ENCODE results near the gene HTT. TPM values are rescaled to one million over a fixed set of nuclear protein-coding genes. Genes with fewer than 3 reads are reported as not detected.

Gene HTT
- total RNA-seq, 2 donors from 2014 or later: 18.1 to 30.5 TPM

GRCh38 chr4:3285558-3286334 lies 211.3 kb downstream of the HTT start:
- Histone ChIP-seq H3K27me3 (no peaks in the 10 kb centered on the region), H3K4me3 (no peak overlapping the region), H3K27ac (no peak overlapping the region), H3K9me3 (no peaks in the 10 kb centered on the region), H3K4me1 (peaks cover 0 to 16% of the 10 kb centered on the region in 2 donors), H3K36me3 (no peaks in the 10 kb centered on the region)
- DNase-seq (ENCODE audit: low spot score): no peak
- TF ChIP-seq CTCF (IDR thresholded peaks at IDR 0.05): no peak

GRCh38 chr4:3286335-3287175 lies 212.1 kb downstream of the HTT start:
- Histone ChIP-seq H3K9me3 (no peaks in the 10 kb centered on the region), H3K27ac (no peak overlapping the region), H3K4me3 (no peak overlapping the region), H3K36me3 (no peaks in the 10 kb centered on the region), H3K27me3 (no peaks in the 10 kb centered on the region), H3K4me1 (peaks cover 0 to 24% of the 10 kb centered on the region in 2 donors)
- no peak for TF ChIP-seq CTCF (IDR thresholded peaks at IDR 0.05)
- no peak for DNase-seq (ENCODE audit: low spot score)

- Histone ChIP-seq H3K4me3 (no peak overlapping the region), H3K9me3 (no peaks in the 10 kb centered on the region), H3K27ac (no peak overlapping the region)
Measured at GRCh38 chr4:3287271-3287971, 212.9 kb downstream of the HTT start.

GRCh38 chr4:3287972-3288570 lies 213.6 kb downstream of the HTT start:
- no peak overlapping the region for H3K27ac ChIP-seq
- no peak for DNase-seq (ENCODE audit: low spot score)

More at GRCh38 chr4:3287271-3287971, 212.9 kb downstream of the HTT start:
- Histone ChIP-seq H3K4me1 (peaks cover 0 to 28% of the 10 kb centered on the region in 2 donors), H3K27me3 (no peaks in the 10 kb centered on the region), H3K36me3 (no peaks in the 10 kb centered on the region)
- DNase-seq (ENCODE audit: low spot score): no peak
- TF ChIP-seq CTCF (IDR thresholded peaks at IDR 0.05): no peak

More at GRCh38 chr4:3287972-3288570, 213.6 kb downstream of the HTT start:
- Histone ChIP-seq H3K4me3 (no peak overlapping the region), H3K27me3 (no peaks in the 10 kb centered on the region), H3K9me3 (no peaks in the 10 kb centered on the region), H3K36me3 (no peaks in the 10 kb centered on the region), H3K4me1 (peaks cover 0 to 28% of the 10 kb centered on the region in 2 donors)
- no peak for TF ChIP-seq CTCF (IDR thresholded peaks at IDR 0.05)
